Smooth muscle cell (in vitro differentiated cells): ENCODE results near the gene PDE10A. TPM values are rescaled to one million over a fixed set of nuclear protein-coding genes. Genes with fewer than 3 reads are reported as not detected.

ENCODE experiments used
- DNase-seq: peaks from one replicate; lab custom pipeline; 2025; ENCODE audit not compliant: unreplicated experiment; lab: John Stamatoyannopoulos, UW
- H2AFZ ChIP-seq: fragments of 200-600 bp; sonication (generic); 2 replicates; pipeline ENCODE4 v1.6.0; 2016; ENCODE audit warnings: antibody characterized with exemption, low read depth, mild to moderate bottlenecking
- H3F3A ChIP-seq: fragments of 200-600 bp; sonication (generic); 2 replicates; pipeline ENCODE4 v1.6.0; 2017; ENCODE audit warnings: antibody characterized with exemption, low read depth
- H3K27ac ChIP-seq: fragments of 200-600 bp; sonication (generic); 2 replicates; pipeline ENCODE4 v1.5.1; 2016; ENCODE audit warnings: low read depth, mild to moderate bottlenecking
- H3K27me3 ChIP-seq: fragments of 200-600 bp; sonication (generic); 2 replicates; pipeline ENCODE4 v1.6.1; 2016; ENCODE audit warnings: low read depth, mild to moderate bottlenecking
- H3K36me3 ChIP-seq: fragments of 200-600 bp; sonication (generic); 2 replicates; pipeline ENCODE4 v1.5.1; 2016; ENCODE audit warnings: low read depth
- H3K4me1 ChIP-seq: fragments of 200-600 bp; sonication (generic); 2 replicates; pipeline ENCODE4 v1.5.1; 2016; ENCODE audit warnings: low read depth
- H3K4me2 ChIP-seq: fragments of 200-600 bp; sonication (generic); 2 replicates; pipeline ENCODE4 v1.6.0; 2016; ENCODE audit warnings: mild to moderate bottlenecking
- H3K4me3 ChIP-seq: fragments of 200-600 bp; sonication (generic); 2 replicates; pipeline ENCODE4 v1.5.1; 2016; ENCODE audit warnings: mild to moderate bottlenecking
- H3K79me2 ChIP-seq: fragments of 200-600 bp; sonication (generic); 2 replicates; pipeline ENCODE4 v1.6.0; 2016; ENCODE audit warnings: low read depth, mild to moderate bottlenecking
- H3K9ac ChIP-seq: fragments of 200-600 bp; sonication (generic); 2 replicates; pipeline ENCODE4 v1.6.0; 2016; ENCODE audit warnings: low read depth
- H3K9me3 ChIP-seq: fragments of 200-600 bp; sonication (generic); replicated peaks from 2 replicates; pipeline ENCODE4 v1.5.1; 2016; ENCODE audit warnings: low read depth
- H4K20me1 ChIP-seq: fragments of 200-600 bp; sonication (generic); 2 replicates; pipeline ENCODE4 v1.6.0; 2016; ENCODE audit warnings: low read depth
- CTCF ChIP-seq: fragments of 200-600 bp; sonication (generic); IDR thresholded peaks from 2 replicates; pipeline ENCODE4 v1.5.1; 2017; ENCODE audit warnings: borderline replicate concordance, mild to moderate bottlenecking, antibody characterized with exemption; ENCODE audit not compliant: insufficient read depth, poor library complexity, severe bottlenecking
- WGBS: methylation state at CpG from one replicate; pipeline ENCODE4 v1.1.7; 2016; ENCODE audit warnings: low lambda C conversion rate; 5-methylcytosine and 5-hydroxymethylcytosine counted together
- polyA plus RNA-seq: library from polyadenylated mRNA; unstranded; fragments of >200 nt; fragmentation: Nextera tagmentation; extraction: Ambion mirVana; gene quantifications from 2 replicates; pipeline ENCODE4 v1.2.1, GENCODE V29; 2016
- total RNA-seq: library from RNA; depleted of rRNA; stranded (reverse); fragments of >200 nt; gene quantifications from 2 replicates; pipeline ENCODE4 v1.2.3, GENCODE V29; 2014

Gene PDE10A
- total and polyA plus RNA-seq, 2 experiments from 2014 or later, result 2.0 to 5.6 TPM

- Histone ChIP-seq H3K27ac (no peak overlapping the region), H3K9ac (no peak overlapping the region), H3K79me2 (no peaks in the 10 kb centered on the region), H3K27me3 (no peaks in the 10 kb centered on the region), H3K4me3 (no peak overlapping the region), H3K4me1 (no peaks in the 10 kb centered on the region), H3K9me3 (no peaks in the 10 kb centered on the region), H3K36me3 (no peaks in the 10 kb centered on the region), H2AFZ (no peak overlapping the region), H3K4me2 (no peak overlapping the region), H4K20me1 (no peaks in the 10 kb centered on the region), H3F3A (no peaks in the 10 kb centered on the region)
- no peak for TF ChIP-seq CTCF
- DNase-seq, result no peak
- 62% methylated on average over 5 of the region's 5 CpGs for WGBS
These were observed 89.4 kb downstream of the PDE10A start for GRCh38 chr6:165573671-165574070.

DNA sequence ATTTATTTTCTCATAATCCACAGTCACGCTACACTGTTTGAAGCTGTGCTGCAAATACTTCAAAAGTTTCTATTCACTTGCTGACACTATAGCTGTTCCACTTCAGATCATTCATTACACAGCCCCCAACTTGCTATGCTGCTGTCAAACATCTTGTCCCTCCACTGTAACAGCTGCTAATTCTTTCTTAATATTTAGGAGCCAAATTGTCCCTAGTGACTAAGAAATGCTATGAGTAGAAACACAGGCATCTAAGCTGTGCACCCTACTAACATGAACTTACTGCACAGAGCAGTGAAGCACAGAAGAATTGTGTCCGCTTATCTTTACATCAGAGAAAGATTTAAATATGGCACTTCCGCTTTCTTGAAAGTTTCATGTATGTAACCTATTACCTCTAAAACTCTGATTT is 91.3 kb downstream of the PDE10A start:
- Histone ChIP-seq H4K20me1 (no peaks in the 10 kb centered on the region), H3K36me3 (no peaks in the 10 kb centered on the region), H3K9me3 (no peaks in the 10 kb centered on the region), H3K4me1 (no peaks in the 10 kb centered on the region), H3K79me2 (no peaks in the 10 kb centered on the region), H3K9ac (no peak overlapping the region), H2AFZ (no peak overlapping the region), H3F3A (no peaks in the 10 kb centered on the region), H3K27ac (peak overlapping the region; percentile 69), H3K4me3 (no peak overlapping the region), H3K27me3 (no peaks in the 10 kb centered on the region), H3K4me2 (peak overlapping the region; percentile 38)
- no peak for TF ChIP-seq CTCF
- no peak for DNase-seq
- 61% methylated on average over 3 of the region's 3 CpGs for WGBS

GRCh38 chr6:165571068-165571682 is 91.9 kb downstream of the PDE10A start:
- no peaks in the 10 kb centered on the region for H3F3A ChIP-seq
- no peaks in the 10 kb centered on the region for H4K20me1 ChIP-seq
- 94% methylated on average over 2 of the region's 2 CpGs for WGBS
- no peak for TF ChIP-seq CTCF
- H3K4me2 ChIP-seq, result peak overlapping the region; percentile 38
- no peaks in the 10 kb centered on the region for H3K36me3 ChIP-seq
- H3K79me2 ChIP-seq, result no peaks in the 10 kb centered on the region
- peak overlapping the region; percentile 69 for H3K27ac ChIP-seq
- no peak overlapping the region for H3K9ac ChIP-seq
- no peaks in the 10 kb centered on the region for H3K27me3 ChIP-seq
- H3K4me3 ChIP-seq, result no peak overlapping the region
- no peaks in the 10 kb centered on the region for H3K4me1 ChIP-seq
- H3K9me3 ChIP-seq, result no peaks in the 10 kb centered on the region
- no peak for DNase-seq
- H2AFZ ChIP-seq, result no peak overlapping the region

GRCh38 chr6:165568326-165568725 is 94.7 kb downstream of the PDE10A start:
- no peak for DNase-seq
- Histone ChIP-seq H3K9me3 (peaks cover 4% of the 10 kb centered on the region), H2AFZ (no peak overlapping the region), H3K79me2 (no peaks in the 10 kb centered on the region), H3K4me2 (no peak overlapping the region), H3K4me3 (no peak overlapping the region), H3K27ac (no peak overlapping the region), H3K9ac (no peak overlapping the region), H3K27me3 (no peaks in the 10 kb centered on the region), H4K20me1 (no peaks in the 10 kb centered on the region), H3K4me1 (no peaks in the 10 kb centered on the region), H3K36me3 (no peaks in the 10 kb centered on the region), H3F3A (no peaks in the 10 kb centered on the region)
- 60% methylated on average over 2 of the region's 2 CpGs for WGBS
- TF ChIP-seq CTCF, result no peak
